HG03342 (cell line): Measurements from ENCODE around the gene PIP4P1.

ENCODE experiments used
- ATAC-seq: cut with Tn5 transposase; IDR thresholded peaks from one replicate; pipeline ENCODE4 v1.9.1; 2021; ENCODE audit warnings: mild to moderate bottlenecking, moderate library complexity; ENCODE audit not compliant: unreplicated experiment

The PIP4P1 gene

GRCh38 chr14:20438664-20439063 lies 22.6 kb downstream of the PIP4P1 start:
- no peak for ATAC-seq

DNA sequence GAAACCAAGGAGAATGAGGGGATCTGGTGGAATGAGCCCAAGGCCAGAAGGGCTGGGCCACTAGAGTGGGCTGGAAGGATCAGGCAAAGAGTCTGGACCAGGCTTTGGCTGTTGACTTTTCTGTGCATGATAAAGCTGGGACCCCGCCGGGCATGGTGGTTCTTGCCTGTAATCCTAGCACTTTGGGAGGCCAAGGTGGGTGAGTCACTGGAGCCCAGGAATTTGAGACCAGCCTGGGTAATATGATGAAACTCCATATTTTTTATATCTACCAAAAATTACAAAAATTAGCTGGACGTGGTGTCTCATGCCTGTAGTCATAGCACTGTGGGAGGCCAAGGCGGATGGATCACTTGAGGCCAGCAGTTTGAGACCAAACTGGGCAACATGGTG lies 24.9 kb downstream of the PIP4P1 start:
- ATAC-seq = no peak

DNA sequence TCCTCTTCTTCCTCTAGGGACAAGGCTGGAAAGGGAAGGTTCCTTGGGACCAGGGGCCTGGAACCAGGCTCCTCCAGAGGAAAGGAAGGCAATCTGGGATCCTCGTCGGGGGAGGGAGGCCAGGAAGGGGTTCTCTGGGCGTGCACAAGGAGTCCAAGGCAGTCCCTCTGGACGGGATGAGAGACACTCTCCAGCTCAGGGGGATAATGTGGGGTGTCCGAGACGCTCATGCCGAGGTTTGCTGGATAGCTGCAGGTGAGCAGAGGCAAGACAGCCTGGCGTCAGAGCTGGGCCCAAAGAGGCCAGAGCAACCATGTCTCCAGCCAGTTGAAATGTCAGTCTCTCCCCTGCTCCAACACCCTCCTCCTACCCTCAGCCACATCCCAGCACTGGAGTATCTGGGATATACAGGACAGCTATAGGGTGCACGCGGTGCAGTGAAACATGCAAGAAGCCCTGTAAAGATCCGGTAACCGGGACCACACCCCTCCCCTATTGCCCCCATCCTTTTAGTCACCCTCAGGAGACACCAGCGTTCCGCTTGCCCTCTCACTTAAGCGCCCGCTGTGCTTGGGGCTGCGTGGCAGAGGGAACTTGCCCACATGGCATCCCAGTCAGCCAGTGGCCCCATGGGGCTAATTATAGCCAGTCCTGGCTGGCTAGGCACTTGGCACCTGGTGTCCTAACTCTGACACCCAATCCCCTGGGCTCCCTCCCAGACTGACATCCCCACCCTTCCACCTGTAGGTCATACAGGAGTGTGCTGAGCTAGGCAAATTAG lies 25.5 kb downstream of the PIP4P1 start, which contains the start of gene KLHL33:
Gene KLHL33 (minus strand): TSS at position 585 of the 781 bp plus-strand sequence. CDS start 355 bp downstream, at position 230.
- ATAC-seq = no peak

GRCh38 chr14:20434701-20435581 lies 26.3 kb downstream of the PIP4P1 start:
- ATAC-seq = no peak

- no peak for ATAC-seq
These were observed 31.2 kb downstream of the PIP4P1 start for GRCh38 chr14:20429801-20430669.

DNA sequence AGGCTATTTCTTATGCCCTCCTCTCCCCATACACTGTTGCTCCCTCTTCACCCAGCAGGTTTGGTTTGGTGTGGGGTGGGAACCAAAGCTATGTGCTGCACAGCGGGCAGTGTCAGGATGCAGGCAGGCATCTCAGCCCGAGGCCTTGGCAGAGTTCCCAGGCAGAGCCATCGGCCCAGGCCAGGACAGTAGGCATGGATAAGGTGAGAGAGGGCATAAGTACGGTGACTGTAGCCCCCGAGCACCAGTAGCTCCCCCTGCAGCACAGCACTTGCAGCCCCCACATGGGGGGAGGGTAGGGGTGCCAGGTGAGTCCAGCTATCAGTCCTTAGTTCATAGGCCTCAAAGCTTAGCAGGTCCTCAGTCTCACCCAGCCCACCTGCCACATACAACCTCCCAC lies 32.4 kb downstream of the PIP4P1 start:
- no peak for ATAC-seq

GRCh38 chr14:20428010-20428365 lies 33.2 kb downstream of the PIP4P1 start:
- ATAC-seq = peak; percentile 12

GRCh38 chr14:20427231-20428009 lies 33.8 kb downstream of the PIP4P1 start:
- peak; percentile 75 for ATAC-seq

DNA sequence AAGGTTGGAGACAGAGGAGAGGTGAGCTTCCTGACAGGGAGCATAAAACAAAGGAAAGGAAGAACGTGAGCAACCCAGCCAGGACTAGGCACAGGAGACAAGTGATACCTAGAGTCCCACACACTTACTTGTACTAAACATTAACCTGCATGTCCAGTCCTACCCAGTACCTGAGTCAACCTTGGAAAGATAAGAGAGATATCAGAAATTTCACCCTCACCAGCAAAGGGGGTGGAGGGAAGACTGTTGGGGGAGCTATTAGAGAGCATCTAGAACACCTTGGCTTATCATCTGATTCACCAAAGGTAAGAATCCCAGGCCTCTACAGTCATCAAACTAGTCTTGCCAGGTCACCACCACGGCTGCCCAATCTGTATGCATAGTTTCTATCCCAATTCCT lies 36.4 kb downstream of the PIP4P1 start:
- ATAC-seq = no peak

DNA sequence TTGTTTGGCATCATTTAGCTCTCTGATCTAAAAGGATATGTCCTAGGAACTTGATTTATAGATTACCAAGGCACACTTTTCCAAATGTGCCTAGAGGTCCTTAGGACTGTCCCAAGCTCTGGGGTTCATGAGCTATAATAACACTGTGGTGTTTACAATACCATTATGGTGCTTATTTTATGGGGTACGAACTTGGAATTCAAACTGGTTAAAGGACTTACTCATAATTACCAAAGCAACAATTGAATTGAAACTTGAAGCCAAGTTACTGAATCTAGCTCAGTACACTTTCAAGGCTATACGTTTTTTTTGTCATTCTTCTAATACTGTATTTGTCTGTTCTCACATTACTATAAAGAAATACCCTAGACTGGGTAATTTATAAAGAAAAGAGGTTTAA lies 38.3 kb downstream of the PIP4P1 start:
- no peak for ATAC-seq

DNA sequence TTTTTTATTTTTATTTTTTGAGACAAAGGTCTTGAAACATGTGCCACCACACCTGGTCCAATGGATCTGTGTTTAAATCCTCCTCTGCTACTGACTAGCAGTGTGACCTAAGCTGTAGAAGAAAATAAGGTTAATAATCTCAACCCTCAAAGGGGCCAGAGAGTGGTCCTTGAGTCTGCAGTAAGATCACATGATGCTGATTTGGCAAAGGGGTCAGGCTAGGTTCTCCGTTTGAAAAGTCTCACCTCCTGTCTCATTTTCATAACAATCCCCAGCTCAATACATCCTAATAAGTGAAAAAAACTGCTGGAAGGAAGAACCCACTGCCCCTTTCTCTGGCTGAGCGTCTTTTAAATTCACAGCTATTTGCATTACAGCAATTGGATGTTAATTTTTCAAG lies 40.0 kb downstream of the PIP4P1 start:
- ATAC-seq = no peak

DNA sequence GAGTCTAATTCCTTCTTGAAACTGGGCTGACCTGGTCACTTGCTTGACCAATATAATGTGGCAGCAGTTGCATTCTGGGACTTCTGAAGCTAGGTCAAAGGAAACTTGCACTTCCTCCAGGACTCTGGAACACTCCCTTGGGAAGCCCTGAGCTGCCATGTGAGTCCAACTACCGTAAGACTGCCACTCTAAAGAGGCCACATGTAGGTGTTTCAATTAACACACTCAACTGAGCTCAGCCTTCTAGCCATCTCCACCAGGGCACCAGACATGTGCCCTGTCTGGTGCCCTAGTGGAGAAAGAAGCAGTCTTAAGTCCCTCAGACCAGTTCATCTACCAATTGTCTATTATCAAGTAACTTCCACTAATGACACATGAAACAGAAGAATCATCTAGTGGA lies 41.8 kb downstream of the PIP4P1 start:
- ATAC-seq = no peak

GRCh38 chr14:20418501-20418909 lies 42.7 kb downstream of the PIP4P1 start:
- no peak for ATAC-seq

- no peak for ATAC-seq
These were observed 43.7 kb downstream of the PIP4P1 start for GRCh38 chr14:20417250-20418186.

- no peak for ATAC-seq
These were observed 45.0 kb downstream of the PIP4P1 start for GRCh38 chr14:20416223-20416622.

- peak; percentile 51 for ATAC-seq
These were observed 45.4 kb downstream of the PIP4P1 start for GRCh38 chr14:20415782-20416206.

GRCh38 chr14:20413744-20414082 lies 47.5 kb downstream of the PIP4P1 start:
- no peak for ATAC-seq

- ATAC-seq = peak; percentile 59
These were observed 48.1 kb downstream of the PIP4P1 start, which contains the start of gene TEP1 for GRCh38 chr14:20412876-20413743. Gene TEP1, minus strand, starts transcription at chr14:20413501. Its CDS starts 5,062 bp downstream, at chr14:20408439.
